Tibial artery (tissue), 4 donors: ENCODE measurements around the gene FFAR1.
"Not testable (repeated sequence)": the region's sequence is repeated elsewhere in the genome, so short reads cannot be mapped to it uniquely, and the experiment has no call there.

Experiments used
- DNase-seq, 2 donors: peaks; one replicate each; pipeline ENCODE4 v3.0.0-alpha.2; 2019
- H3K27ac ChIP-seq, 2 donors: fragments of 200-600 bp; sonication (generic) in 1 of 2; 1 replicate in 1 of 2; 2 replicates in 1 of 2; pipeline ENCODE4 v1.5.1; 2018 to 2019; ENCODE audit warnings: mild to moderate bottlenecking in 1 of 2
- H3K27me3 ChIP-seq, 2 donors: fragments of 200-600 bp; sonication (generic) in 1 of 2; one replicate each; pipeline versions ENCODE4 v1.5.1 to v1.6.0; 2016 to 2019
- H3K36me3 ChIP-seq, 3 donors: fragments of 200-600 bp; sonication (generic) in 2 of 3; one replicate each; pipeline ENCODE4 v1.5.1; 2016 to 2019; ENCODE audit warnings: mild to moderate bottlenecking in 2 of 3
- H3K4me1 ChIP-seq, 4 donors: fragments of 200-600 bp; sonication (generic) in 2 of 4; 1 replicate in 3 of 4; 2 replicates in 1 of 4; pipeline ENCODE4 v1.5.1; 2016 to 2019
- H3K4me3 ChIP-seq, 2 donors: fragments of 200-600 bp; sonication (generic) in 1 of 2; 1 replicate in 1 of 2; 2 replicates in 1 of 2; pipeline ENCODE4 v1.5.1; 2018 to 2019; ENCODE audit warnings: mild to moderate bottlenecking in 2 of 2
- H3K9me3 ChIP-seq, 3 donors: fragments of 200-600 bp; sonication (generic) in 1 of 3; one replicate each; pipeline ENCODE4 v1.5.1; 2016 to 2019
- CTCF ChIP-seq, 2 experiments: fragments of 200-600 bp in 1 of 2; fragments of 450-650 bp in 1 of 2; IDR thresholded peaks; one replicate each; pipeline ENCODE4 v1.5.1; 2017 to 2019; ENCODE audit warnings: antibody characterized with exemption in 2 of 2, mild to moderate bottlenecking in 1 of 2, moderate library complexity in 1 of 2
- intact Hi-C: fragments of 100-400 bp; cut with DNase I; formaldehyde crosslinking; loops from one replicate; pipeline ENCODE4 v1.15.0; 2023; ENCODE audit warnings: low total_unique reads

FFAR1 gene

GRCh38 chr19:35353635-35354034, 5.9 kb downstream of the FFAR1 start:
- H3K4me3 ChIP-seq = no peak overlapping the region
- peak in 1 of 2 donors; percentile 4 for DNase-seq
- H3K27me3 ChIP-seq = peaks cover 0 to 51% of the 10 kb centered on the region in 2 donors
- no peak for TF ChIP-seq CTCF (IDR thresholded peaks at IDR 0.05)
- no peaks in the 10 kb centered on the region for H3K9me3 ChIP-seq
- H3K27ac ChIP-seq = no peak overlapping the region
- no peaks in the 10 kb centered on the region for H3K4me1 ChIP-seq
- no peaks in the 10 kb centered on the region for H3K36me3 ChIP-seq
- intact Hi-C loops = no loop called here

DNA sequence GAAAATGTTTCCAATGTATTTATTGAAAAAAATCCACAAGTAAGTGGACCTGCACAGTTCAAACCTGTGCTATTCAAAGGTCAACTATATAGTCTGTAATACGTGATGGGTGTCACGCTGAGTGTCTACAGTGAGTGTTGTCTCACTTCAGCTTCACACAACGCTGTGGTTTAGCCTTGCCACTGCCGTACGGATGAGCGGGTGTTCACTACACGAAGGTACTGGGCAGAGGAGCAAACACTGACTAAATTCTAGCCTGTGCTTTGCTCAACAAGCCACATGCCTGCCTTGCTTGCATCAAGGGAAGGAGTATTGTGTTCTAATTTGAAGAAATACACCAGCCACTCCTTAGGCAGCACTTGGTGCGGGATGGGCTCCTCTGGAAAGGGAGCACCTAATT, 7.2 kb downstream of the FFAR1 start:
- TF ChIP-seq CTCF (IDR thresholded peaks at IDR 0.05) = no peak
- intact Hi-C loops = no loop called here

GRCh38 chr19:35355791-35356460, 8.2 kb downstream of the FFAR1 start:
- H3K4me1 ChIP-seq = no peaks in the 10 kb centered on the region
- H3K27ac ChIP-seq = no peak overlapping the region
- H3K9me3 ChIP-seq = no peaks in the 10 kb centered on the region
- TF ChIP-seq CTCF (IDR thresholded peaks at IDR 0.05) = no peak
- DNase-seq = peak in 1 of 2 donors; percentile 21
- H3K4me3 ChIP-seq = no peak overlapping the region
- intact Hi-C loops = no loop called here
- peaks cover 0 to 34% of the 10 kb centered on the region in 2 donors for H3K27me3 ChIP-seq
- H3K36me3 ChIP-seq = no peaks in the 10 kb centered on the region

More for the DNA sequence above, 7.2 kb downstream of the FFAR1 start:
- Histone ChIP-seq H3K36me3 (no peaks in the 10 kb centered on the region), H3K27ac (no peak overlapping the region), H3K4me1 (no peaks in the 10 kb centered on the region), H3K4me3 (no peak overlapping the region), H3K9me3 (no peaks in the 10 kb centered on the region), H3K27me3 (peaks cover 0 to 44% of the 10 kb centered on the region in 2 donors)
- peak in 1 of 2 donors; percentile 2 for DNase-seq

GRCh38 chr19:35357867-35358573, 10.3 kb downstream of the FFAR1 start, which contains the start of gene FFAR3:
Gene FFAR3 (plus strand): TSS chr19:35358460. CDS start chr19:35358891, 431 bp downstream.
- no peak within 1 kb of the TSS for H3K27ac ChIP-seq
- TF ChIP-seq CTCF (IDR thresholded peaks at IDR 0.05) = no peak
- intact Hi-C loops = no loop called here
- peak; percentile 48 to 69 for DNase-seq
- no peaks in the 10 kb centered on the region for H3K36me3 ChIP-seq
- H3K9me3 ChIP-seq = no peaks in the 10 kb centered on the region
- peaks cover 0 to 15% of the 10 kb centered on the region in 2 donors for H3K27me3 ChIP-seq
- H3K4me1 ChIP-seq = no peaks in the 10 kb centered on the region
- H3K4me3 ChIP-seq = no peak within 1 kb of the TSS

- DNase-seq, H3K27ac ChIP-seq, H3K4me3 ChIP-seq, H3K9me3 ChIP-seq, intact Hi-C loops, H3K36me3 ChIP-seq, H3K4me1 ChIP-seq: not testable (repeated sequence)
- H3K27me3 ChIP-seq = peaks cover 0 to 12% of the 10 kb centered on the region in 2 donors
These were observed 11.1 kb downstream of the FFAR1 start for GRCh38 chr19:35358834-35359233.

GRCh38 chr19:35359395-35359794, 11.7 kb downstream of the FFAR1 start:
- H3K27ac ChIP-seq, H3K4me1 ChIP-seq, H3K9me3 ChIP-seq, DNase-seq, intact Hi-C loops, H3K36me3 ChIP-seq, H3K4me3 ChIP-seq: not testable (repeated sequence)
- H3K27me3 ChIP-seq = peaks cover 0 to 12% of the 10 kb centered on the region in 2 donors

DNA sequence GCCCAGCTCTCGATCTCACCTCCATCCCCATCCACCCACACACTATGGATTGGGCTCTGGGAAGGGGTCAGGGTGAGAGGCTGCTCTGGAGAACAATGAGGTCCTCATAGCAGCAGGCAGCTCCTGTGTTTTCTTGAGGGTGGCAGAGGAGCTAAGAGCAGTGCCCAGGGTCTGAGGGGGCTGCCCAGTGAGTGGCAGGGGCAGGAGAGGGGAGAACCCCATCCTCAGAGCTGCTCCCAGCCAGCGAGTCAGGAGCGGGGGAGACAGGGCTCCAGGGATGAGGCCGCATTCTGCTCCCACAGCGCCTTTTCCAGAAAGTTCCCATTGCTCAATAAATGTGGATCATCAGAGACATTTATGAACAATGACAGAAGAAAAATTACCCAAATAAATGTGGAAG, 12.4 kb downstream of the FFAR1 start:
- H3K9me3 ChIP-seq, intact Hi-C loops, H3K27ac ChIP-seq, H3K36me3 ChIP-seq, H3K4me3 ChIP-seq, H3K4me1 ChIP-seq, DNase-seq: not testable (repeated sequence)
- H3K27me3 ChIP-seq = peaks cover 0 to 10% of the 10 kb centered on the region in 2 donors
